H1 (cell line): ENCODE measurements around the gene NAV2.

Experiments
- GTF2F1 ChIP-seq: IDR thresholded peaks from 2 replicates; pipeline ENCODE4 v1.6.1; 2012; ENCODE audit warnings: low read depth, low read length, improper control_type of control experiment, borderline replicate concordance
- RAD21 ChIP-seq, 2 experiments: IDR thresholded peaks in 1 of 2; conservative IDR thresholded peaks in 1 of 2; 2 replicates each; pipeline ENCODE4 v1.6.1; 2011; ENCODE audit warnings: low read depth in 2 of 2, low read length in 2 of 2, improper control_type of control experiment in 1 of 2, inconsistent platforms in 1 of 2, mild to moderate bottlenecking in 1 of 2, moderate library complexity in 1 of 2

GRCh38 chr11:19890308-19890707 is 177.7 kb downstream of the NAV2 start:
- TF ChIP-seq GTF2F1 (no peak), RAD21 (IDR thresholded peaks at IDR 0.05 in 1 of 2, conservative IDR thresholded peaks at IDR 0.05 in 1 of 2; ENCODE audit: low read depth in 2 of 2, low read length in 2 of 2) (no peak)
